HS-5 (cell line): ENCODE measurements around the gene HAGHL.

ENCODE experiments used
- DNase-seq: peaks from one replicate; pipeline ENCODE4 v3.0.0-alpha.2; 2012; ENCODE audit warnings: low read depth

Gene HAGHL

DNA sequence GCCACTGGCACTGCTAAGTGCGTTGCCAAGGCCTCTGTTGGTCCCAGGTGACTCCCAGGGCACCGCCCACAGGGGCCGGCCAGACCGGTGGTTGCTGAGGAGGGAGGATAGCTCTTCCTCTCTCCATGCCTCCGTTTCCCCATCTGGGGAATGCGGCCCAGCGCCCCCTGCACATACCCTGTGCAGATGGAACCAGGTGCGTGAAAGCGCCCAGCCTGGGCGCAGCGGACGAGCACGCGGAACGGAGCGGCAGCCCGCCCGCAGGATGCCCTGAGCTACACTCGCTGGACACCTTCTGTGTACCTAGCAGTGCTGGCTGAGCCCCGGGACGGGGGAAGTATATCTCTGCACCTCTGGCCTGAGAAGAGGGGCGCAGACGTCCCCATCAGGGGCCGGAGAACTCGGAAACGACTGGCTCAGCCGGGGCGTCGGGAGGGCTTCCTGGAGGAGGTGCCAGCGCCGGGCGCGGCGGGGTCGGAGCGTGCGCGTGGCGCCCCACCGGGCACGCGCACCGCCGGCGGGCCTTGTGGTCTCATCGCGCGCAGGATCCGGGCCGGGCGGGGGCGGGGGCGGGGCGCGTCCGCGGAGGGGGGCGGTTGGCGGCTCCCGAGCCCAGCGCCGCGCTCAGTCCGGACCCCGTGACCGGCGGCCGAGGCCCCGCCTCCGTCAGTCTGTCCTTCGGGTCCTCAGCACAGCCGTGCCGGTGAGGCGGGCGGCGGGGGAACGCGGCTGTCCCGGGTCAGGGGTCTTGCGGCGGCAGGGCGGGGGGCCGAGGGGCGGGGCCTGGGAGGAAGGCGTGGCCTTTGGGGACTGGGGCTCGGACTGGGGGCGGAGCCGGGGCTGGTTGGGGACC is at the start of gene HAGHL, which contains the start of gene CCDC78:
TSS of gene HAGHL (plus strand) at position 669 of the 853 bp plus-strand sequence. CDS start 404 bp downstream, outside the sequence.
TSS of gene CCDC78 (minus strand) at position 6 of the 853 bp plus-strand sequence. CDS start 76 bp downstream, outside the sequence.
- DNase-seq = no peak

- no peak for DNase-seq
These were observed 49.4 kb upstream of the HAGHL start for GRCh38 chr16:677316-678190.

- no peak for DNase-seq
These were observed 48.6 kb upstream of the HAGHL start for GRCh38 chr16:678209-678857.

- no peak for DNase-seq
These were observed 47.8 kb upstream of the HAGHL start for GRCh38 chr16:678858-679813.

DNA sequence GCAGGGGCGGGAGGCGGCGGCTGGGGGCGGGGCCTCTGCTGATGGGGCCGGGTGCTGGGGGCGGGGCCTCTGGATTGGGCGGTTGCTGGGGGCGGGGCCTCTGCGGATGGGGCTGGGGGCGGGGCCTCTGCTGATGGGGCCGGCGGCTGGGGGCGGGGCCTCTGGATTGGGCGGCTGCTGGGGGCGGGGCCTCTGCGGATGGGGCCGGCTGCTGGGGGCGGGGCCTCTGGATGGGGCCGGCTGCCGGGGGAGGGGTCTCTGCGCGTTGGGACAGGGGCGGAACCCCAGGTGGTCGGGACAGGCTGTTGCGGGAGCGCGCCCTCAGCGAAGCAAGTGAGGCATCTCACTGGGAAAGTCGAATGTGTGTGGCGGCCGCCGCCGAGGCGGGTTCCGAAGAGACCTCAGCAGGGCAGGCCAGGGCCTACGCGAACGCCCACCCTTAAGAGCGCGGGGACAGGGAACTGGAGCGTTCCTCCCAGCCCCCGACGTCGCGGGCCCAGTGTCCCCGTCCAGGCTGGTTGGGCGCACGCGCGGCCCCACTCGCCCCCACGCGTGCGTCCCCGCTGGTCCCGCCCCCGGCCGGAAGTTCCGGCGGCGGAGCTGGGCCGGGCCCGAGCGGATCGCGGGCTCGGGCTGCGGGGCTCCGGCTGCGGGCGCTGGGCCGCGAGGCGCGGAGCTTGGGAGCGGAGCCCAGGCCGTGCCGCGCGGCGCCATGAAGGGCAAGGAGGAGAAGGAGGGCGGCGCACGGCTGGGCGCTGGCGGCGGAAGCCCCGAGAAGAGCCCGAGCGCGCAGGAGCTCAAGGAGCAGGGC is 46.9 kb upstream of the HAGHL start, which contains the start of gene STUB1:
TSS of gene STUB1 (plus strand) at position 597 of the 811 bp plus-strand sequence. CDS start at position 713, 116 bp downstream.
- DNase-seq = peak; percentile 49

DNA sequence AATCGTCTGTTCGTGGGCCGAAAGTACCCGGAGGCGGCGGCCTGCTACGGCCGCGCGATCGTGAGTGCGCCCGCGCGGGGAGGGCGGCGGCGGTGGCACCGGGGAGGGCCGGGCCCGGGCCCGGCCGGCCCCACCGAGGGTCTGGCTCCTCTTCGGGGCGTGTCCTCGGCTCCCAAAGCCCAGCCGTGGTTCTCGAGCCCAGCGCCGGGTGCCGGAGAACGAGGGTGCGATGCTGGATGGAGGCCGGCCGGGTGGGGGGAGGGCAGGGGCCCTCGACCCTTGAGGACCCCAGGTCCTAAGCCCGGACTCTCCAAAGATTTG is 46.3 kb upstream of the HAGHL start:
- no peak for DNase-seq

DNA sequence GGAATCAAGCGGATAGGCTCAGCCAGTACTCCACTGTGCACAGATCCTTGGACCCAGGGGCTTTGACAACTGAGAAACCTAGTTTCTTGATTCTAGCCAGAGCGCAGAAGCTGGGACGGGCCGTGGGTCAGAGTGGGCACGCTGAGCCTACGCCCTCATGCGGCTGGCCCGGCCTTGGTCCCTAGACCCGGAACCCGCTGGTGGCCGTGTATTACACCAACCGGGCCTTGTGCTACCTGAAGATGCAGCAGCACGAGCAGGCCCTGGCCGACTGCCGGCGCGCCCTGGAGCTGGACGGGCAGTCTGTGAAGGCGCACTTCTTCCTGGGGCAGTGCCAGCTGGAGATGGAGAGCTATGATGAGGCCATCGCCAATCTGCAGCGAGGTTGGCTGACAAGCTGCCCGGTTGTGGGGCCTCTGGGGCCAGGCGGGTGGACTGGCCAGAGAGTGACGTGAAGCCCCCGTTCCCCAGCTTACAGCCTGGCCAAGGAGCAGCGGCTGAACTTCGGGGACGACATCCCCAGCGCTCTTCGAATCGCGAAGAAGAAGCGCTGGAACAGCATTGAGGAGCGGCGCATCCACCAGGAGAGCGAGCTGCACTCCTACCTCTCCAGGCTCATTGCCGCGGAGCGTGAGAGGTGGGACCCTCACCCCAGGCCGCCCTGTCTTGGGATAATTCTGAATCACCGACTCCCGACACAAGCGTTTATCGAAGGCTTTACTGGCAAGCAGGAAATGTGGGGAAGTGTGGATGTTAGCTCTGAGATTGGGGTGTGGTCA is 45.8 kb upstream of the HAGHL start:
- no peak for DNase-seq

DNA sequence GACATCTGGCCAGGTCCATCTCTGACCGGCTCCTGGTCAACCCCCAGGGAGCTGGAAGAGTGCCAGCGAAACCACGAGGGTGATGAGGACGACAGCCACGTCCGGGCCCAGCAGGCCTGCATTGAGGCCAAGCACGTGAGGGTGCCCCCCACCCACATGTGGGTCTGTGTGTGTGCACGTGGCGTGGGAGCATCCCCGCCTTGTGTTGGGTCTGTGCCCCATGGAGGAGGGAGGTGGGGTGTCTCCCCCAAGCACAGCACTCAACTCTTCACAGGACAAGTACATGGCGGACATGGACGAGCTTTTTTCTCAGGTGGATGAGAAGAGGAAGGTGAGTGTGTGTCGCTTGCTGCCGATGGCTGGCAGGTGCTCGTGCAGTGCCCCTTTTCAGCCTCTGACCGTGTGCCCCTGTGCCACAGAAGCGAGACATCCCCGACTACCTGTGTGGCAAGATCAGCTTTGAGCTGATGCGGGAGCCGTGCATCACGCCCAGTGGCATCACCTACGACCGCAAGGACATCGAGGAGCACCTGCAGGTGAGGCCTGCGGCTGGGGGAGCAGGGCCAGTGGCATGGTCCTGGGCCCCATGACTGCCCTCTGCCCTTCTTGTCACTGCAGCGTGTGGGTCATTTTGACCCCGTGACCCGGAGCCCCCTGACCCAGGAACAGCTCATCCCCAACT is 45.0 kb upstream of the HAGHL start:
- DNase-seq = no peak

GRCh38 chr16:682493-683395 is 44.2 kb upstream of the HAGHL start:
- no peak for DNase-seq

DNA sequence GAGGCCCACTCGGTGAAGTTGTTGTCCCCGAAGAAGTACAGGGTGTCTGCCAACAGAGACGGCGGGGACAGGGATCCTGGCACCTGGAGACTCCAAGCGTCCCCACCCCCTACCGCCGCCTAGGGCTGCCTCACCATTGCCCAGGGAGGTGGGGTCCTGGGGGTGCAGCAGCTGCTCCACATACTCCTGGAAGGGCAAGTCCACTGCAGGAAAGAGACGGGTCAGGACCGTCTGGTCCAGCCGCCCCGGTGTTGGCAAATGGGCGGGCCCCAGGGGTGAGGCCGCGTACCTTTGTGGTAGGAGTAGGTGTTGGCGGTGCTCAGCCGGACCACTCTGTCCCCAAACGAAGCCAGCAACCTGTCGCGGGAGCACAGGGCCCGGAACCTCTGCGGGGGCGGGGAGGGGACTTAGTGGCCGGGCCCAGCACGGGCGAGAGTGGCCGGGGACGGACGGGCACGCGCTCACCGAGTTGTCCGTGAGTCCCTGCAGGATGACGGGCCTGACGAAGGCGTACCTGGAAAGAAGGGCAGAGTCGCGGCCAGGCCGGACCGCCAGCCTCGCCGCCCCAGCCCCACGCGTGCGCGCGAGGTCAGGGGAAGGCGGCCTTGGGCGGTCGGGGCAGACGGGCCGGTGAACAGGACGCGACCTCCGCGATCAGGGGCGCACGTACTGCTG is 43.4 kb upstream of the HAGHL start:
- no peak for DNase-seq

- peak; percentile 49 for DNase-seq
These were observed 42.7 kb upstream of the HAGHL start, which contains the start of gene JMJD8 for GRCh38 chr16:684071-684794. Gene JMJD8 (minus strand): TSS chr16:684334. CDS start chr16:684319, 15 bp downstream.

DNA sequence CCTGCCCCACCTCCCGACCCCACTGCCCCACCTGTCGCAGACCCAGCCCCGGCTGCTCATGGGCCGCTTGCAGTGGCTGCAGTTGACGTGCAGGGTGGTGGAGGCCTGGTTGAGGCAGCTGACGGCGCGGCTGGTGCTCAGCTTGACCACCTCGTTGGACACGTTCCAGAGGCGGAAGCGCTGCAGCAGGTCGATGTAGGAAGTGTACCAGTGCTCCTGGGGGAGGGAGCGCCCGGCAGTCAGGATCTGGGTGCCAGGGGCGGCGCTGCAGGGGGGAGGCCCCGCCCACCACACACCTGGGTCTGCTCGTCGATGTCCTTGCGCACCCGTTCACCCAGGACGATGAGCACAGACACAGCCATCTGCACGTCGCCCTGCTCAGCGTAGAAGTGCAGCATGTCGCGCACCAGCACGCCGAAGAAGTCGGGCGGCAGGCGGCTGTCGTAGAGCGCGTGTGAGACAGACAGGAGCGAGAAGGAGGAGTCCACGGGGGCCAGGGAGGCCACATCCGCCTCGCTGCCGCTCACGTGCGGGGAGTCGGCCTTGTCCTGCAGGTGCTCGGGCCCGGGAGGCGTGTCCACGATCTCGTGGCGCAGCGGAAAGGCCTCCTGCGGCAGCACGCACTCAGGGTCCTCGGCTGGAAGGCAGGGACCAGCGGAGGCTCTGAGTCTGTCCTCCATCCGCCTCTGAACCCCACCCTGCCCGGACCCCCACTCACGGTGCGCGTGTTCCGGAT is 41.8 kb upstream of the HAGHL start:
- DNase-seq = no peak

GRCh38 chr16:685967-686366 is 40.9 kb upstream of the HAGHL start:
- DNase-seq = no peak

- DNase-seq = no peak
These were observed 40.2 kb upstream of the HAGHL start for GRCh38 chr16:686459-687260.

GRCh38 chr16:687499-687898 is 39.4 kb upstream of the HAGHL start:
- DNase-seq = no peak
